NCI-H510A treated with DMSO at 0.1 percent for 48 hours (cell line): ENCODE results near the gene SRGAP1.
A peak's percentile ranks its signal among the peaks of the same experiment; 100 is the strongest.
"Not testable (repeated sequence)": the region's sequence is repeated elsewhere in the genome, so short reads cannot be mapped to it uniquely, and the experiment has no call there.

Experiments used
- DNase-seq: peaks from one replicate; lab custom pipeline; 2025; lab: John Stamatoyannopoulos, UW

SRGAP1 gene

DNA sequence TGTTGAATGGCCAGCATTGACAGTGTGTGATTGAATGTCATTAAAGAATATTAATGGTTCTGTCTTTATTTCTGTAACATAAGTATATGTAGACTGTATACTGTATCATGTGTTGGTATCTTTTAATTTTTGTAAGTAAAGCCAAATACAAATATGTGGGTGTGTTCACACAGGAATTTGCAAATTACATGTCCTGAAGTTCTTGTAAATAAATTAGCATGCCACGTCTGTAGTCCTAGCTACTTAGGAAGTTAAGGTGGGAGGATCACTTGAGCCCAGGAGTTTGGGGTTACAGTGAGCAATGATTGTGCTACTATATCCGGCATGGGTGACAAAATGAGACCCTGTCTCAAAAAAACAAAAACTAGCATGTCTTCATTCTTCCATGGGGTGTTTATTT lies 278.5 kb downstream of the SRGAP1 start:
- DNase-seq = no peak

DNA sequence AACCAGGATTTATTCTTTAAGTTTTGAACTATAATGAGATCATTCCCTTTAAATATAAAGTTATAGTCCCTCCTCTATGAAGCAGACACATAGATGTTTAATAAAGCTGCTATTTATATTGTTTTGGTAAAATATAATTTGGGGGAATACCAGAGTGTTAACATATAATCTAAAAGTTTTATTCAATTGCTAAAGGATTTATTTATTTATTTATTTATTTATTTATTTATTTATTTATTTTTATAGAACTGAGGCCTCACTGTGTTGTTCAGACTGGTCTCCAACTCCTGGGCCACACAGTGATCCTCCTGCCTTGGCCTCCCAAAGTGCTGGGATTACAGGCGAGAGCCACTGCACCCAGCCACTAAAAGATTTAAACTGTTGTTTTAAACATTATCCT lies 278.9 kb downstream of the SRGAP1 start:
- no peak for DNase-seq

DNA sequence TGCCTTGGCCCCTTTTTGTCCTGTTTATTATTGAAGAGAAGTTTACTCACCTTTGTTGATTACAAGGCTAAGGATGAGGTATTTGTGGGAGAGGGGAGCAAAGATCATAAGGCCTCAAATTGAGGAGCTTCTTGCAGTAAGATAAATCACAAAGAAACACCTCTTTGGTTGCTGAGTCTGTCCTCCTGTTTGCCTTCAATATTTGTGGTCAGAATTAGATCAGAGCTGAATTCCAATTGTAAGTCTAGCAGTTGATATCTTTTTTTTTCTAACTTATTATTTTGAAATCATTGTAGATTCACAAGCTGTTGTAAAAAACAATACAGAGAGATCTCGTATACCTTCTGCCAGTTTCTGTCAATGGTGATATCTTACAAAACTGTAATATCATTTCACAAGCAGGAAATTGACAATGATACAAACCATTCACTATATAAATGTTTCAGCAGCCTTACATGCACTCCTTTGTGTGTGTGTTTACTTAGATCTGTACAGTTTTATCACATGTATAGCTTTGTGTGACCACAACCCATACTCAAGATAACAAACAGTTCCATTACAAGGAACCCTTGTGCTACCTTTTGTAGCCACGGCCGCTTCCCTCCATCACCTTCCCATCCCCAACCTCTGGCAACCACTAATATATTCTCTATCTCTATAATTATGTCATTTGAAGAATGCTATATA lies 280.2 kb downstream of the SRGAP1 start:
- no peak for DNase-seq

DNA sequence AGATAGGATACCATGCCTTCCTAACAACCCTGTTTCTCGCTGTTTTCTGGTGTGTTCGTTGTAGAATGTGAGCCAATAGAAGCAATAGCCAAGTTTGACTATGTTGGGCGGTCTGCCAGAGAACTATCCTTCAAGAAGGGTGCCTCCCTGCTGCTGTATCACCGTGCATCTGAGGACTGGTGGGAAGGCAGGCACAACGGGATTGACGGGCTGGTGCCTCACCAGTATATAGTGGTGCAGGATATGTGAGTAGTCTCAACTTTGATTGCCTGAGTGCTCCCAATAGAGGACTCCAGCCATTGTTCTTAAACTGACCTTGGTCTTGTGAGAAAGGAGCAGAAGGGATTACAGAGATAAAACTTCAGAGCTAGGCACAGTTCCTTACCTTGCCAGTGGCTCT lies 281.4 kb downstream of the SRGAP1 start:
- no peak for DNase-seq

DNA sequence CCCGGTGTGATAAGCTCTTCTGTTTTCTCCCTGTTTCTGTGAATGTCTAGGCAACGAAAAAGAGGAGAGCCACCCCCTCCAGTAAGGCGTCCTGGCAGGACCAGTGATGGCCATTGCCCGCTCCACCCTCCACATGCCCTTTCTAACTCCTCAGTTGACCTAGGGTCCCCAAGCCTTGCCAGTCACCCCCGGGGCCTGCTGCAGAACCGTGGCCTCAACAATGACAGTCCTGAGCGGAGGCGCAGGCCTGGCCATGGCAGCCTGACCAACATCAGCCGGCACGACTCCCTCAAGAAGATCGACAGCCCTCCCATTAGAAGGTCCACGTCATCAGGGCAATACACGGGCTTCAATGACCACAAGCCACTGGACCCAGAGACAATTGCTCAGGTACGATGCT lies 283.3 kb downstream of the SRGAP1 start:
- DNase-seq = no peak

DNA sequence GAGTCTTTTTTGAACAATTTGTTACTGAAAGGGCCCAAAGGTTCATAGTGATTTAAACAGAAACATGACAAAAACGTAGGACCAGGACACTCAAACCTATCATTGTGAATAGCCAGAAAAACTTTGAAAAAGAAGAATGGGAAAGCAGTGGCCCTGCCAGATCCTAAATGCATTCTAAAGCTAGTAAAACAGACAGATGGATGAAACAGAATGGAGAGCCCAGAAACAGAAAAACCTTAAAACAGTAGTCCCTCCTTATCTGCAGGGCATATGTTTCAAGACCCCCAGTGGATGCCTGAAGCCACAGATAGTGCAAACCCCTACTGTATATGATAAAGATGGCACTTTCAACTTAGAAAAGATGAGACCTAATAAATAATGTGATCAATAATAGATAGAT lies 283.9 kb downstream of the SRGAP1 start:
- no peak for DNase-seq

DNA sequence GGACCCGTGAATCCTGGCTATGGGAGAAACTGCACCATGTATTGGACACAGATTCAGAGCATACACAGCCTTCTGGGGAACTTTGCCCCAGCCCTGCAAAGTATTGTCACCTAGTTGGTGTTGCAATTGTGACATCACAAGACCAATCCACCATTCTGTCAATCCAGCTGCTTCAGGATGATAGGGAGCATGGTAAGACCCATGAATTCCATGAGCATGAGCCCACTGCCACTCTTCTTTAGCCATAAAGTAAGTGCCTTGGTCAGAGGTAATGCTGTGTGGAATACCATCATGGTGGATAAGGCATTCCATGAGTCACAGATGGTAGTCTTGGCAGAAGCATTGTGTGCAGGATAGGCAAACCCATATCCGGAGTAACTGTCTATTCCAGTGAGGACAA lies 286.0 kb downstream of the SRGAP1 start:
- not testable (repeated sequence) for DNase-seq

DNA sequence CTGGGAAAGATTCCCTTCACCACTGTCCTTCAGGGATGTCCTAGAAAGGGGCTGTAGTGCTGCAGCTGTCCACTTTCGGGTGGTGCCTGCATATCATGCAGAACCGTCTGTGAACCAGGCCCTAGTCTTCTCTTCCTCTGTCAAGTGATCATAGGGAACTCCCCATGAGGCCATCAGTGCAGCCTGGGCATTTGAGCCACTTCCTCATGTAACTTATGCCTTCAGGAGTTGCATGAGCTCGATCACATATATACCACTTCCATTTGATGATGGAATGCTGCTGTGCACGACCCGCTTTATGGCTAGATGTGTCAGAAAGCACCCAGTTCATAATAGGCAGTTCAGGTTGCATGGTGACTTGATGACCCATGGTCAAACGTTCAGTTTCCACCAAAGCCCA lies 287.0 kb downstream of the SRGAP1 start:
- DNase-seq = not testable (repeated sequence)

DNA sequence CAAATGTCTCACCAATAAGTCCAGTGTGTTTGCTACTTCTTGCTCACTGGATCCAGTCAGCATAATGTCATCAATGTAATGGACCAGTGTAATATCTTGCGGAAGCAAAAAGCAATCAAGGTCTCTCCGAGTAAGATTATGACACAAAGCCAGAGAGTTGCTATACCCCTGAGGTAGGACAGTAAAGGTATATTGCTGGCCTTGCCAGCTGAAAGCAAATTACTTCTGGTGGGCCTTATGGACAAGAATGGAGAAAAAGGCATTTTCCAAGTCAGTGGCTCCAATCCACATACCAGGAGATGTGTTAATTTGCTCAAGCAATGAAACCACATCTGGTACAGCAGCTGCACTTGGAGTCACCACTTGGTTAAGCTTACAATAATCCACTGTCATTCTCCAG lies 288.2 kb downstream of the SRGAP1 start:
- DNase-seq = not testable (repeated sequence)

DNA sequence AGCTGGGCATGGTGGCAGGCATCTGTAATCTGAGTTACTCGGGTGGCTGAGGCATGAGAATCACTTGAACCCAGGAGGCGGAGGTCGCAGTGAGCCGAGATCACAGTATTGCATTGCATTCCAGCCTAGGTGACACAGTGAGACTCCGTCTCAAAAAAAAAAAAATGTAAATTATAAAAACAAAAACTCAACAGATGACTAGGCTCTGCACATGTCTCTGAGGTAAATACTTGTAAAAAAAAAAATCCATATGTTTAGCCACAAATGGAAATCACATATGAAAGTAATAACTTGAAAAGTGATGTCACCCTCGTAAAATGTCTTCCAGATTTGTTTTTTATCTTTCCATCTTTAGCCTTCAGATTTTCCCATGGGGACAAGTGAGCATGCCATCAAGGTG lies 292.6 kb downstream of the SRGAP1 start:
- DNase-seq = no peak

DNA sequence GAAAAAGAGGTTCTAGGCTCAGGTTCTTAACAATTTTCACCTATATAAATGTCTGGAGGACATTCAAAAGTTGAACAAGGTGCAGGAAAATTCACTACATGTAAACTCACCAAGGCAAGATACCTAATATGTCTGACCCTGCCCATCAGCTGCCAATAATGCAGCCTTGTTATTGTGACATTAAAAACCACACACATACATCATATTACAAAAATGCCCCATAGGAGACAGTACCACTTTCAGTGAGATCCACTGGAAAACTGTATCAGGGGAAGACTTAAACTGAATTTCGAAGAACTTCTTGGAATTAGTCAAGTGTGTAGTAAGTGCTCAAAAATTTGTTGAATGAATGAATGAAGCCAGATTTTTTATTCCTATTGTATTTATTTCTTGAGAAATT lies 294.5 kb downstream of the SRGAP1 start:
- no peak for DNase-seq

DNA sequence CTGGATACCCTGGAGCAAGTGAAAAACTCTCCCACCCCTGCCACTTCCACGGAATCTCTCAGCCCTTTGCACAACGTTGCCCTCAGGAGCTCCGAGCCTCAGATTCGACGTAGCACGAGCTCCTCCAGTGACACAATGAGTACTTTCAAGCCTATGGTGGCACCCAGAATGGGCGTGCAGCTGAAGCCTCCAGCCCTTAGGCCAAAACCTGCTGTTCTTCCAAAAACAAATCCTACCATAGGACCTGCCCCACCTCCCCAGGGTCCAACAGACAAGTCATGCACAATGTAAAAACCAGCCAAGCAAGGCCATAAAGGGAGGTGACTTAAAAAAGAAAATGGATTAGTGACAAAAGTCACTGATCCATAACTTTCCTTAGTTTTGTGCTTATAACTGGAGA lies 297.9 kb downstream of the SRGAP1 start:
- no peak for DNase-seq

DNA sequence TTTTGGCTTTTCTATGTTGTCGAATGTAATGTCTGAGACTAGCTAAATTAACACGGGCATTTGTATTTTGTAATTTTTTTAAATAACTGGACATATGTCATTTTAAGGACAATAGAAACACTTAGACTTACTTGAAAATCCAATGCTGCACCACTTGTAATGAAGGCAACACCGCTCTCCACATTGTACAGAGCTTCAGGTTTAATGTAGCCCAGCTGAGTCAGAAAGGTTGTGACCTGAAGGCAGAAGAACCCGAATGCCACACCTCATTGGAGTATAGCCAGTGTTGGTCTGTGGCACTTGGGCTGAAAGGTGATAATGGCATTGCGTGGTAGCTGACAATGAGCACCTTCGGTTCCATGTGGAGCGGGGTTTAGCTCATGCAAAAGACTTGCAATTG lies 298.3 kb downstream of the SRGAP1 start:
- DNase-seq = no peak

DNA sequence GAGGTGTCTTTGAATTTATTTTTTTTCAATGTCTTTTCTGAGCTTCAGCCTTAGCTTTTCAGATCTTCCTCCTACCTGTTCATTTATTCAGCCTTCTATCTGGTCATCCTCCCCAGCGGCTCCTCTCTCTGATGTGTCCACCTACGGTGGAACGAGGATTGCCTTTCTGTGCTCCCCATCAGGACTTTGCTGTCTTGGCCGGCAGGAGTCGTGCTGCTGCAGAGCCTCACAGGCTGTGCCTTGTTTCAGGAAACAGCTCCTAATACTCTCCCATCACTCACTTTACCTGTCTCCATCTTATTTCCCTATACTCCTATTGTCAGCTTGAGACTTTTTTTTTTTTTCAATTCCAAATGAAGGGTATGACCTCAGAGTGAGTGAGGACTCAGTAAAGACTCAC lies 300.7 kb downstream of the SRGAP1 start:
- DNase-seq = no peak

DNA sequence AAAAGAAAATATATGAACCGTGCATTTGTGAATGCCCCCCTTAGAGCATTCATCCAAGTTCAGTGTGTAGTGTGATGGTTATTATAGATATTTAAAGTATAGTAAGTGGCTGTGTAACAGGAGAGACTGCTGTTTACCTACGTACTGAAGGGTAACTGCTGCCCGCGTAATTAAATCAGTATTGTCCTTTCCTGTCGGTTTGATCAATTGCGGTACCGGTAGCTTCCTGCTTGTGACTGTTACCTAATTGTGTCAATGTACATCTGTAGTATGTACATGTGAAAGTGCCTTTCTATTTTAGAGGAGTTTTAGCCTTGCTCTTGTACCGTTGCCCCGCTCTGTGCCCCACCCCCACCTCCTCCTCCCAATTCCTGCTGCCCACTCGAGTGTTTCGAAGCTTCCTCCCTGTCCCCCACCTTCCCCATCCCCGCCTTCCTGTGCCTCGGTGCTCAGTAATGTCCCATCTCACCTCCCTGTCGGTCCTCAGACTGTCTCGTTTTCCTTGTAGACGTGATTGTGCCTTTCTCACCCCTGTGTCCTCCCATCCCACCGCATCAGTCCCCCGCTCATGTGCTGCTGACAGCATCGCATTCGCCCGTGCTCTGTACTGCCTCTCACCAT lies 302.6 kb downstream of the SRGAP1 start:
- no peak for DNase-seq

DNA sequence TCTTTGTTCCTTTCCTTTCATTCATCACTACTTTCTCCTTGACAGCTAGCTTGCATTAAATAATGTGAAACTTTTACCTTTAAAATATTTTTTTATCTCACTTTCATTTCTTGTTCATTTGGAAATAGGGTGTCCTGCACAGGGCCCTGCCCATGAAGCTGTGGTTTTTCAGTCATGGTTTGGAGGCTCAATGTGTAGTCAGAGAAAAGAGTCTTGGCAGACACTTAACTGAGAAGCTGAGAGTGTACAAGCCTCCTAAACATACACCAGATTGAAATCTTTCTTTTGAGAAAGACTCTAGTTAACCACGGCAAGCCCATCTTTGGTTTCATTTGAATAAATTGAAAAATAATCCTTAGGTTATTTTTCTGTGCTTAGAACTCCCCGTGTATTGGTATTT lies 303.4 kb downstream of the SRGAP1 start:
- no peak for DNase-seq

DNA sequence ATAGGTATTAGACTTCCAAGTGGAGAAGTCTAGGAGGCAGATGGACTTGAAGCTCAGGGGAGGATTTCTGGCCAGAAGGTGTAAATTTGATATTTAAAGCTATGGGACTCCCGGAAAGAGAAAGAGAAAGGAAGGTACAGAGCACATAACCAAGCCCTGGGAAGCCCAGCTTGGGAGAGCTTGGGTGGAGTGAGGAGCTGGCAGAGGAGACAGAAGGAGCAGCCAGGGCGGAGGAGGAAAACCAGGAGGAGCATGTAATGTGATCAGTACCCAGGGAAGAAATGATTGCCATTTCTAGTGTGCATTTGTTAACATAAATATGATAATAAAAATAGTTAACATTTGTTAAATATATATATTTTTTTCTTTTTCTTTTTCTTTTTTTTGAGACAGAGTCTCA lies 310.2 kb downstream of the SRGAP1 start:
- no peak for DNase-seq

DNA sequence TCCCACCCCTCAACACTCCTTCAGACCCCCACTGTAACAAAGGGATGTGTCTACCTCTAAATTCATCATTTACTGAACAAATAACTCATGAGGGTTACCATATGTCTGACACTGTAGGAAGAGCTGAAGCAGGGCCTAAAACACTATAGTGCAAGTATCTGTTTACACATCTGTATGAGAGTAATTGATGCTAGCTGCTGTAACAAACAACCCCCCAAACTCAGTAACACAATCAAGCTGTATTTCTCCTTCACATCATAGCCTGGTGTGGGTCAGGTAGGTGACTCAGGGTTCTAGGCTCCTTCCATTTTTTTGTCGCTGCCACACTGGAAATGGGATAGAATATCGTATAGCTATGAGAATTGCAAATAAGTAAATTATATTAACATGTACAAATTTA lies 312.6 kb downstream of the SRGAP1 start:
- DNase-seq = no peak

DNA sequence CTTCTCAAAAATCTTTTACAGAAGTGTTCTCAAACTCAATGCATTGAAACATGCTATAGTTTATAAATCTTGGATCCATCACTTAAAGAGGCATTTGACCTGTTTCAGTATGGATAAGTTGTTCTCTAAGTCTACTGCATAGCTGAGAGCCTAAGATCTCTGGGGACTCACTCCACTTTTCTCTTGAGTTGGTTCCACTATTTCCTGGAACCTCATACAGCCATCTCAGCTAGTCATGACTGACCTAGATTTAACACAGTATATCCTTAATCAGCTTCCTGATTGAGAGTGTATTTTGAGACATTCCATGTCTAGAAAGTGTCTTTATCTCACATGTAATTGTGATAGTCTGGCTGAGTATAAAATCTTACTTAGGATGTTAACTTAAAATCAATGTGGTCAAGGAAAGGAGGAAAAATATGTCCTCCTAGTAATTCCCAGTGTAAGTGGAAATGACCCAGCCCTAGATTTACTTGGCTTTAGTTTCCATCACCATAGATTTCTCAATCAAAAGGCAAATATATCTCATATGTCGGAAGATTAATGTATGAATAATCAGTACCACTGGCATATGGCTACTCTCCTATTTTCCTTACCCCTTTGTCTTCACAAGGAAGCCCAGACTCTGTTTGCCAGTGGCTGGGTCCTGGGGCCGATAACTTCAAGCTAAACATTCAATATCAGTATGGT lies 315.7 kb downstream of the SRGAP1 start:
- no peak for DNase-seq

DNA sequence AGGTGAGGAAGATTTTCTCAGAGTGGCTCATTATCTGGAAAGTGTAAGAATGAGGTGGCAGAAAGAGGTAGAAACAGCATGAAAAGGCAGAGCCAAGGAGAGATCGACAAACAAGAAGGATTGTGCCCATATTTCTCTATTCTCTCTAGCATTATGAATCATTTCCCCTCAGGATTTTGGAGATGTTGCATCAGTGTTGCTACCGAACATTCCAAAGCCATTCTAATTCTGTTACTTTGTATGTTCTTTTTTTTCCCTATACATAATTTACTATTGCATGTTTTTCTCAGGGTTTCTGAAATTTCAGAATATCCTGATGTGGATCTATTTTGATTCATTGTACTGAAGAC lies 316.2 kb downstream of the SRGAP1 start:
- no peak for DNase-seq

DNA sequence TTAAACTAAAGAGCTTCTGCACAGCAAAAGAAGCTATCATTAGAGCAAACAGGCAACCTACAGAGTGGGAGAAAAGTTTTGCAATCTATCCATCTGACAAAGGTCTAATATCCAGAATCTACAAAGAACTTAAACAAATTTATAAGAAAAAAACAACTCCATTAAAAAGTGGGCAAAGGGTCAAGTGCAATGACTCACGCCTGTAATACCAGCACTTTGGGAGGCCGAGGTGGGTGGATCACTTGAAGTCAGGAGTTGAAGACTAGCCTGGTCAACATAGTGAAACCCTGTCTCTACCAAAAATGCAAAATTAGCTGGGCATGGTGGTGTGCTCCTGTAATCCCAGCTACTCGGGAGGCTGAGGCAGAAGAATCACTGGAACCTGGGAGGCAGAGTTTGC lies 322.1 kb downstream of the SRGAP1 start:
- not testable (repeated sequence) for DNase-seq

DNA sequence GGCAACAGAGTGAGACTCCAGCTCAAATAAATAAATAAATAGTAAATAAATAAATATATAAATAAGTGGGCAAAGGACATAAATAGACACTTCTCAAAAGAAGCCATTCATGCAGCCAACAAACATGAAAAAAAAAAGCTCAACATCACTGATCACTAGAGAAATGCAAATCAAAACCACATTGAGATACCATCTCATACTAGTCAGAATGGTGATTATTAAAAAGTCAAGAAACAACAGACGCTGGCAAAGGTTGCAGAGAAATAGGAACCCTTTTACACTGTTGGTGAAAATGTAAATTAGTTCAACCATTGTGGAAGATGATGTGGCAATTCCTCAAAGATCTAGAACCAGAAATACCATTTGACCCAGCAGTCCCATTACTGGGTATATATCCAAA lies 322.5 kb downstream of the SRGAP1 start:
- DNase-seq = not testable (repeated sequence)

DNA sequence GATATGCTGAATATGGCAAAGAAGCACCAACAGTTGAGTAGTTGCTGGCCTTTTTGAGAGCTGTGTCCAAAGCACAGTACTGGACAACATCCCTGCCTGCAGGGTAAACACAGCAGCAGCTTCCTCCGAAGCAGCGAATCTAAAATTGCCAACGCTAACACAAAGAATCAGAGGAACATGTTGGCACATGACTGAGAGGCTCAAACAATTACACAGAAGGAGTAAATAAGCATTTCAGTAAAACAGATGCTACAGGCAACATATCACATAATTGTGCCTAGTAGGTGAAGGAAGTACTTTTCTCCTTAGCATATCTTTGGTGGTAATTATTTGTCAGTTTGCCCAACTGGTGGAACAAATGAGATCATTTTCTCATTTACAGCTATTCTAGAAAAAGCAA lies 325.5 kb downstream of the SRGAP1 start:
- DNase-seq = peak; percentile 45

DNA sequence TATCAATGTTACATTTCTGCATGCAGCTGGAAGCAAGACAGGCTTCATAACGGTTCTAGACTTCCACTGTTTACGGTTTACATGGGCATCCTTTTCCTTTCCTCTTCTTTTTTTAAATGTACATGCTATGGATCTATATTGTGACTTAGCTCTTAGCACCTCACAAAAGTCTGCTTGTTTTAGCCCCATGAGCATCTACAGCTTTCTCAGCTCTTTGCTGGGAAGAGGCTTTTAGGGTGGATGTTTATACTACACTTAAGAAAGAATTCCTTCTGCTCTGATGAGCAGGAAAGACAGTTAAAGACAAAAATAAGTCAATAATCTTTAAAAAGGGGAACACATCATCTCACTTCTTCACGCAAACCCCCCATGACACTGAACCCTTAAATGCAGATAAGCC lies 326.2 kb downstream of the SRGAP1 start:
- DNase-seq = no peak
